HG03108 (cell line): ENCODE data around the gene C19orf81.

Source experiments
- ATAC-seq: cut with Tn5 transposase; IDR thresholded peaks from one replicate; pipeline ENCODE4 v1.9.1; 2021; ENCODE audit warnings: moderate library complexity; ENCODE audit not compliant: unreplicated experiment

The C19orf81 gene

DNA sequence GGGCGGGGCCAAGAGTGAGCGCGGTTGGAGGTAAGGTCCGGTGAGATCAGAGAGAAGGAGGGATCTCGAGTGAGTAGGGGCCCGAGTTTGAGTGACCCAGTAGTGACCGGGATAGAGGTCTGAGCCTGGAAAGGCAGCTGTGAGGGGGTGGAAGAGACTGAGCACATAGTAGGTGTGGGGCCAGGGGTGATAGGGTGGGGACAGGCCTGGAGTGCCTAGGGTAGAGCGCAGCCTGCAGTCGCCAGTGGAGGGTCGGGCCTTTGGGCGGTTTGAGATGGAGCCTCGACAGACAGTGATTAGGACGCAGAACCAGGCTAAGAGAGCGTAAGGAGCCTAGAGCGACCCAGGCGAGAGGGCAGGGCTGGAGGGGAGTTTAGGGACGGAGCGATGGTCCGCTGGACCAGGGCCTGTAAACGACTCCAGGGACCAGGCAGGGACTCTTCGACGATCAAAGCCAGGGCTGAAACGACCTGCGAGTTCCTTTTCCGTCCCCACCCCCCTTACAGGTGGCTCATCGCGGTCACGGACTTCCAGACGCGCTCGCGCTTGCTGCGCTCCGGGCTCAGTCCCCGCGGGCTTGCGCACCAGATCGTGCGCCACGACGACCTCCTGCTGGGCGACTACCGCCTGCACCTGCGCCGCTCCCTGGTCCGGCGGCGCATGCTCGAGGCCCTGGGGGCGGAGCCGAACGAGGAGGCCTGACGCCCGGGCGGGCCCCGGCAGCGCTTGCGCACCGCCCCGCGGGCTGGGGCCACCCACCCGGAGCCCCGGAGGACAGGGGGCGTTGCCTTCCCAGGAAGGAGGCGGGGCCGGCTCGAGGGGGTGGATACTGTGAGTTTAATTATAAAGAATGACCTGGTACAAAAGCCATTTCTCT is 9.4 kb downstream of the C19orf81 start:
- ATAC-seq, result no peak

DNA sequence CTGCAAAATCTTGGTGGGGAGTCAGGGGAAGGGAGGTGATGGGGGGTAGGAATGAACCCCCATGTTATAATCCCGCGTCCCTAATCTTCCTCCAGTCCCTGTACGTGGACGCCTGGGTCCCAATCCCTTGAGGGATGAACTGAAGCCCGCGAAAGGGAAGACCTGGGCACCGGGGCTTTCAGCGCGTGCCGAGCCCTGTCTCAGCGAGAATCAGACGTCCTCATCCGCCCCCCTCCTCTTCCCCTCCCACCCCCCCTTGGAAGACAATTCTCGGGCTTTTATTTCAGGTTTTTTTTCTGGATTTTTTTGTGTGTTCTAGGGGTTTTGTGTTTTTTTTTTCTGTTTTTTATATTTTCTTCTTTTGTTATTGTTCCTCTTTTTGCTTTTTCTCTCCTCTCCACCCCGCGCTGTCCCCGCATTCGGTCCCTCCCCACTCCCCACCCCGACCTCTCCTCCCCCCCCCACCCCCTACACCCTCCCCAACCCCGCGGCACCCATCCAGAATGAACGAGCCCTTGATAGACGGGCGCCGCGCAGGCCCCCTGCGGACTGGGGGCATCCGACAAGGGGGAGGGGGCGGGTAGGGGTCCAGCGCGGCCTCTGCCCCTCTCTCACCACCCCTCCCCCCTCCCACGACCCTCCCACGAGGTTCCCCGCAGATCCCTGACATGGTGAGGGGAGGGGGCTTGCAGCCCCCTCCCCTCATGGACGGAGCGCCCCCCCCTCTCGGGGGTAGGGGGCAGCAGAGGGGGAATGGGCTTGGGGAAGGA is 10.3 kb downstream of the C19orf81 start:
- no peak for ATAC-seq

DNA sequence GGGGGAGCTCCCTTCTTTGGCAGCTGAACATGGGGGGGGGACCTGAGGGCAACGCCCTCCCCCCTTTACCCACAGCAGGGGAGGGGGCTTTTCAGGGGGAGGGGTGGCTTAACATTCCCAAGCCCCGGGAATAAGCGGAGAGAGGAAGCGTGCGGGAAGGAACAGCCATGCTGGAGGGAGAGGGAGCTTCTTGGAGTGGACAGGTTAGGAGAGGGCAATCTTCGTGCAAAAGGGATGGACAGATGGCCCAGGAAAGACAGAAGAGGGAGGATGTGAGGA is 10.8 kb downstream of the C19orf81 start:
- ATAC-seq, result no peak

DNA sequence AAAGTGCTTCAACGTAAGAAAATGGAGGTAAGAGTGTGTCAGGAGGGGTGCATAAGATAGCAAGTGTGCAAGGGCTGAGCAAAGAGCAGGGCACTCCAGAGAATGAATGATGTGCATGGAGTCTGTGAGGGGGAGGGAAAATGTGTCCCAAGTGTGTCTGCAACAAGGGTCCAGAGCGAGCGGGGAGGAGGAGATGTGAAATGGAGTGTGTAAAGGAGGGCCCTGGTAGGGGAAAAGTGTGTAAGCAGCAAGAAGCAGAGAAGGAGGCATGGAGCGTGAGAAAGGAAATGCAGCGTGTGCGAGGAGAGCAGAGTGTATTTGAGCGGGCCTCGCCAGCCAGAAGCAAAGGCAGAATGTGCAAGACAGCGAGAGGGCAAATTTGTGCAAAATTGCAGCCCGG is 11.8 kb downstream of the C19orf81 start:
- ATAC-seq, result no peak

DNA sequence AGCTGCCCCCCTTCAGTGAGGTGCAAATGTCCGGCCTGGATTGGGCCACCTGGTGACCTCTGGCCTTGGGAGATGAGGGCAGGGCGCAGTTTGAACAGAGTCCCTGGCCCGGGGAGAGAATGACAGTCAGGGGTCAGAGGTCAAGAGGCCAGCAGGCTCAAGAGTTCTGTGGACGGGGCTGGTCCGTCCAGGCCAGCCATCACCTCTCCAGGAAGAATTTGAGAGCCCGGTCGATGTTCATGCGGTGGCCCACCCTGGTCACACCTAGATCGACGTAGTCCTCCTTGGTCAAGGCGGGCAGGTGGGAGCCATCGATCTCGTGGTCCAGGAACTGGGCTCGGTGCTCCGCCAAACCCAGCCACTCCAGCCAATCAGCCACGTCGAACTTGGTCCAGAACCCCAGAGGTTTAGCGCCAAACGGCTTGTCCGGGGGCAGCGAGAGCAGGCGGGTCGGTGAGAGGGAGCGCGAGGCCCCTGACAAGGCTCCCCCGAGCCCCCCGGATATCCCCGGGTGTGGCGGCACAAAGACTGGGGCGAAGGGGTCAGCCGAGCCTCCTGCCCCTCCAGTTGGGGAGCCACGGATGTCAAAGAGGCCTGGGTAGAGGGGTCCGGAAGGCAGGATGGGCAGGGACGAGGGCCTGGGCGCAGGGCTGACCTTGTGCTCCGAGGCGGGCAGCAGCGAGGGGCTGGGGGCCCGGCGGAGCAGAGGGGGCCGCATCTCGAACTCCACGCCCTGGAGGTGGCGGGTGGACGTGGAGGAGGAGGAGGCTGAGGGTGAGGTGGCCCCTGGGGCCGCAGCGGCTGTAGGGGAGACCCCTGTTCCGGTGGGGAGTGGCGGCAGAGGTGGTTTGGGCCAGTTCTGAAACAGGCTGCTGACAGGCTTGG is 12.8 kb downstream of the C19orf81 start:
- no peak for ATAC-seq

DNA sequence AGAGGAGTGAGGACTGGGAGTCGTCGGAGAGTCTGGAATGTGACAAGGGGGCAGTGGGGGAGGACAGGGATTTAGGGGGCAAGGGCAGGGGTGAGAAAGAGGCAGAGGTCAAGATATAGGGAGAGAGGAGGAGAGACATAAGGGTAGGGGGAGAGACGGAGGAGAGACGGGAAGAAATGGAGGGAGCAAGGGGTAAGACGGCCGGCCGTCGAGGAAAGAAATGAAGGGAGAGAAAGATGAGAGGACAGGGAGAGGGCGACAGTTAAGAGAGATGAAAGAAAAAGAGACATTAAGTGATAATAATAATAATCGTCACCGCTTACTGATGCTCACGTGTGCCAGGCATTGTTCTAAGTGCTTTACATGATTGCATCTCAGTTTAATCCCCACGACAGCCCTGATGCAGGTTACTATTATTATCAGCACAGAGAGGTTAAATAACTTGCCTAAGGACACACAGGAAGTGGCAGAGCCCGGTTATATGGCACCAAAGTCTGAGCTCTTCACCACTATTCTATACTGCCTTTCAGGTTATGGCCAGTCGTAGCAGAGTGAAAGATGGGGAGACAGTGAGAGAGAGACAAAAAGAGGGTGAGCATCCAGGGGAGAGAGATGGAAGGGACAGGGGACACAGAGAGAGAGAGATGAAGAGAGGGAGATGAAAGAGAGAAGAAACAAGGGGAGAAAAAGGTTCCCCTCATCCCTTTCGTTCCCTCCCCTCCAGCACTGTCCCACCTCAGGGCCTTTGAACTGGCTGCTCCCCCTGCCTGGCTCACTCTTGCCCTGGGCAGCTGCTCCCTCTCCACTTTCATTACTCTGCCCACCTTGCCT is 13.6 kb downstream of the C19orf81 start:
- ATAC-seq, result no peak

DNA sequence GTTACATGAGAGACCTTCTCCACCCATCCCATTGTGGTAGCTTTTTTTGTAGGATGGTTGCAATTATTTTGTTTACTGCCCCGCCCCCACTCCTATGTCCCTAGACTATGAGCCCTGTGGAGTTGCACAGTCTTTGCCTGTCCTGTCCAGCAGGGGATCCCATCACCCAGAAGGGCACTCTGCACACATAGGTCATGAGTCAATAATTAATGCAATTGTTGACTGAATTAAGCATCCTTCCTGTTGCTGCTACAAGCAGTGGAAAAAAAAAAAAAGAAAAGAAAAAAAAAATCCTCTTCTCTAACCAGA is 14.2 kb downstream of the C19orf81 start:
- no peak for ATAC-seq

DNA sequence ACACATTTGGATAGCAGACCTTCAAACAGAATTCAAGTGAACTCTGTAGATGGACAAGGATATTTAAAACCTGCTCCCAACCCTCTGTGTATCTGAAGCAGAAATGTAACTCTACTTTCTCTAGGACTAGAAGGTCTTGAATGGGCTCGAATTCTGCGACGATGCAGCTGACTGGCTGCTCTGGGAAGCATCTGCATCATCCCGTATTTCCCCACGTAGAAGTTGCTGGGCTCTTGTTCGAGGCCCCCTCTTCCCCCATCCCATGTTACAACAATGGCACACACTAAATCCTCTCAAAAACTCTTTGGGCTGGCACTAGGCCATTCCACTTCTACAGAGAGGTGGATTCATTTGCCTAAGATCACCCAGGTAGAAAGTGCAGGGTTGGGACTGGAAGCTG is 15.0 kb downstream of the C19orf81 start:
- ATAC-seq, result no peak

DNA sequence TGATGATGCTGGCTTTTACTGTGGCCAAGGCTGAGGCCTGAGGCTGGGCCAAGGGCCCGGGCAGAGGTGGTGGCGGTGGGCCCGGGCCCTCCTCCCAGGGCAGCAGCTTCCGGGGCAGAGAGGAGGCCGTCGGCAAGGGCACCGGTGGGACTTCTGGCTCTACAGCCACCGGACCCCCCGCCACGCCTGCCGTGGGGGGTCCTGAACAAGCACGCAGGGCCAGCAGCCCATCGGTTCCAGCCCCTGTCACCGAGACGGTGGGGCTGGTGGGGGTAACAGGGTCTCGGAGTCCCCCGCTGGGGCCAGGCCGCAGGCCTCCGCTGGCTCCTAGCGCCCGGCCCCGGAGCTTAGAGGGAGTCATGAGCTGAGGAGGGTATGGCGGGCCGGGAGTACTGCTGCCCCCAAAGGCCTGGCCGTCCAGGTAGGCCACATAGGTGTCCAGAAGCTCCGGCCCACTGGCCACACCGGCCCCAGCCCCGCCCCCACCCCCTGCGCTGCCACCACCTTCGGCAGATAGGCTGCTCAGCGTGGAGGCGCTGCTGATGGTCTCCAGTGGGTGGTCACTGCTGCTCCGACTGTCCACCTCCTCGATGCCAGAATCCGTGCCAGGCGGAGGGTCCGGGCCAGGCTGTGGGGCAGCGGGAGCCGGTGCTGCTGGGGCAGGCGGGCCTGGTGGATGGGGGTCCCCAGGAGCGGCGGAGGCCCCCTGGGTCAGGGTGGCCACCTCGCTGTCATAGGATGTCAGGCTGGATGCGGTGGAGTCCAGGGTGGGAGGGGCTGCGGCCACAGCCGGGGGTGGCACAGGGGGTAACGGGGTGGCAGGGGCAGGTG is 17.3 kb downstream of the C19orf81 start:
- ATAC-seq, result no peak

DNA sequence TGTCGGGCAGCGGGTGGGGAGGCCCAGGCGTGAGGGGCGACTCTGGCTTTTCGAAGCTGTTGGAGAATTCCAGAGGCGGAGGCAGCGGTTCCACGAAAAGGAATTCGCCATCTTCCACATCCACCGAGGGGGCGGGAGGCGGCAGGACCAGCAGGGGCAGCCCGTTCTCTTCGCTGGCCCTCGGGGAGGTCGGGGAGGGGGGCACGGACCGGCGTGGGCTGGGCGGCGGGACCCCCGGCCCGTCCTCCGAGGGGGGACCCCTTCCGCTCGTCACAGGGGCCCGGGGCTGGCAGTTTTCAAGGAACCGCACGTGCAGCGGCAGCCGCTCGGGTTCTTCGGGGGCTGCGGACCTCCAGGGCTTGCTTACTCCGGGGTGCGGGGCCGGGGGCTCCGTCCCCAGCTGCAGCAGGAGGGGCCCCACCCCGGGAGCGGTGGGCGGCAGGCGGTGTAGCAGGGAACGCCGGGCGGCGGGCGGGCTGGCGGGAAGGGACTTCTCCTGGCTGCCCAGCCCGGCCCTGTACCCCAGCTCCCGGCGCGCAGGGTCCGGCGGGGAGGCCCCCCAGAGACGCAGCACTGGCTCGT is 18.0 kb downstream of the C19orf81 start:
- no peak for ATAC-seq

DNA sequence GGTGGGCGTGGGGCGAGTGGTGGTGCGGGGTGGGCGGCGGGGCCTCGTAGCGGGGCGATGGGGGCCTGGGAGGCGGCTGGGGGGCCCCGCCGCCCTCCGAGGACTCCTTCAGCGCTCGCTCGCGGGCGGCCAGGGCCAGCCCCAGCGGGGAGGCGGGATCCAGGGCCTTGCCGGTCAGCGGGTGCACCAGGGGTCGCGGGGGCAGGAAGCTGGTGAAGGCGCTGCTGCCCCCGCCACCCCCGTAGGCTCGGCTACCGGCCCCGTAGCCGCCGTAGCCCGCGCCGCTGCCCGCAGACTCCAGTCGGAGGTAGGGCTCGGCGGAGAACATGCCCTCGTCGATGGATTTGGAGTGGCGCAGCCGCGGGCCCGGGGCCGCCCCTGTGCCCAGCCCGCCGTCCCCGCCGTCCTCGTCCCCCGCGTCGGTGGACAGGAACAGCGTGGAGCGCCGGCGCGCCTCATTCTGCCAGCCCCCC is 18.6 kb downstream of the C19orf81 start:
- no peak for ATAC-seq

DNA sequence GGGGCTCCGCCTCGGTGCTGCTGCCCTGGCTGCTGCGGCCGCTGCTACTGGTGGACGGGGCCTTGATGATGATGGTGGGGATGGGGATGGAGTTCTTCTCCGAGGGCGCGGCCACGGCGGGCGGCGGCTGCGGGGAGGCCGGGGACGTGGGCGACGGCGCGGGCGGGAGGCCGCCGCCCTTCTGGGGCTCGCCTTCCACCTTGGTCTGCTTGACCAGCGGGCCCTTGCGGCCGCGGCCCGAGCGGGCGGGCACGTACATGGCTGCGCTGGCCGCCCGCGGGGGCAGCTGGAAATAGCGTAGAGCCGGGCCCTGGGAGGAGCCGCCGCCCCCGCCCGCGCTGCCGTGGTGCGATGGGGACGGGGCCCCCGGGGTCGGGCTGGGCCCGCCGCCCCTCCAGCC is 19.2 kb downstream of the C19orf81 start:
- ATAC-seq, result no peak

DNA sequence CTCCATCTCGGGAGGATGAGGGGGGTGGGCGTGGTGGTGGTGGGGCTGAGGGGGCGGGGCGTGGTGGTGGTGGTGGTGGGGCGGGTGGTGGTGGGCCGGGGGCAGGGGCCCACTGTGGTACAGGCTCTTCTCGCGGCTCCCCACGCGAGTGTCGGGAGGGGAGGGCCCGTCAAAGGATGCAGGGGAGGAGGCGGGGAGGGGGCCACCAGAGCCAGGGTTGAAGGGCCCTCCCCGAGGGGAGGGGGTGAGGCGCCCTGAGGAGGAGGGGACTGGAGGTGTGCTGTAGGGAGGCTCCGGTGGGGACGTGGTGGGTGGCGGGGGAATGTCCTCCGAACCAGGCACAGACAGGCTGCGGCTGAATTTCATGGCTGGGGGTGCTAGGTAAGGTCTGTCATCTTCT is 19.6 kb downstream of the C19orf81 start:
- ATAC-seq, result no peak

DNA sequence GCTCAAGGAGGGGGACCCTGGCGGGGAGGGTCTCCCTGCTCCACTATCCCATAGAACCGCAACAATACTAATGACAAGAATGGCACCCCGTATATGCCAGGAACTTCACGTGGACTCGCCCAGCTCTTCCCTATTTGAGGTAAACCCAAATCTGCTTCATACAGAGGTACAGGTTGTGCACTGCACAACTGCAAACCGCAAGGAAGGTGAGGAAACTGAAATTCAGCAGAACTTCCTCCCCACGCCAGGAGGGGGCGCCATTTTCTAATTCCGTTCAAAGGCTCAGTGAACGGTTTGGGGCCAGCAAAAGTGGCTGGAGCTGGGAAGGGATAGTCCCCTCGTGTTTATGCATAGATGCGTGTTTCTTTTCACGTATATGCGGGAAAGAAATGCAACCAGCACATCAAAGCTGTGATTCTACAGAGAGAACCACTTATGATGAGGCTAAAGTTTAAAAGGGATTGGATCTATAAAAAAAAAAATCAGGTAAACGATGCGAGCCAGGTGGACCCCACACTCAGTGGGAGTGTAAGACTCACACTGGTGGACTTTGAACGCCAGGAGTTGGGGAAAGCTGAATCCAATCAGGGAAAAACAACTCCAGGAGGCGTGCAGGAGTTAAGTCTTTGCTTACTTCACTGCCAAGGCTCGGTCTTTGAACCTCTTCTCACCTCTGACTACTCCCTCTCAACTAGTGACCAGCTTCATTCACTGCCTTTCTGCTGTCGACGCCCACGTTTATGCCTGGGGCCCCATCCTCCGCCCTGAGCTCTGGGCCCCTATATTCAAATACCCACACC is 20.3 kb downstream of the C19orf81 start:
- no peak for ATAC-seq

DNA sequence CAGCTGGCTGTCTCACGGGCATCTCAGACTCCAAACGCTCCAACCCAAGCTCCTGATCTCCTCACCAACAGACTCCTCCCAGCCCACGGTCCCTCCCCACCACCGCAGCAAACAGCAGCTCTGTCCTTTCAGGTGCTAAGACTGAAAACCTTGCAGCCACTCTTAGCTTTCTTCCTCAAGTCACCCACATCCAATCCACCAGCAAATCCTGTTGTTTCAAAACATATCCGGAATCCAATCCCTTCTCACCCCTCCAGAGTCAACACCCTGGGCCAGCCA is 20.8 kb downstream of the C19orf81 start:
- no peak for ATAC-seq

DNA sequence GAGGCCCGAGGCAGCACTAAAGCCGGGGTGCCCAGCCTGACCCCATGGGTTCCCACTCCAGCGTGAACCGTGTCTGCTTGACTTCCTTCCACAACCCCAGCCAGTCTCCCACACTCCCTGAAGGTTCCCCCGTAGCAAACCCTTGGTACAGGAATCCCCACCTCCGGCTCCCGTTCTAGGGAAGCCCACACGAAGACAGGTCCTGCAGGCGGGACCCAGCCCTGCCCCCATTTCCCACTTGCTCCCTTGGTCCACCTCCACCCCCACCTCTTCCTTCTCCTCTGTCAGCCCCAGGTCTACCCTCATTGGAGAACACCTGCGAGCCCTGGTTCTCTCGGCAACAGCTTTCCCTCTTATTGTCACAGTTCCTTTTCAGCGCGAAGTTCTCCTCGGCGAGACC is 23.9 kb downstream of the C19orf81 start:
- ATAC-seq, result no peak

DNA sequence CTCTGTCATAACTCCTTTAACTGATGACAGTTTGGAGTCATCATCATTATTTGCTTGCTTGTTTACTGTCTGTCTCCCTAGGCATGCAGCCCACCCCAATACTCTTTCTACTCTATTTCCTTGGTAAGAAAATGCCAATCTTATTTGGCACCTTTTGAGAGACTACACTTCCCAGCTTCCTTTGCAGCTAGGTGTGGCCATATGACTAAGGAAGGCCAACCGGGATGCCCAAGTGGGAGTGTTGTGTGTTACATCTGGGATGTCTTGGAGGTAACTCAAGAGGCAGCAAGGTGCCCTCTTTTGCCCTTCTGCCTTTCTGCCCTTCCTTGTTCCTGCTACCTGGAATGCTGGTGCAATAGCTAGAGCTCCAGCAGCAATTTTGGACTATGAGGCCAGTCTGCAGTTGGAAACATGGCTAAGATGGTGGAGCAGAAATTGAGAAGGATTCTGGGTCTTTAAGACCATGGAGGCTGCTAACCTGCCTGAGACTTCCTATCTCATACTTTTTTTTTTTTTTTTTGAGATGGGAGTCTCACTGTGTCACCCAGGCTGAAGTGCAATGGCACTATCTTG is 27.5 kb downstream of the C19orf81 start:
- ATAC-seq, result no peak

DNA sequence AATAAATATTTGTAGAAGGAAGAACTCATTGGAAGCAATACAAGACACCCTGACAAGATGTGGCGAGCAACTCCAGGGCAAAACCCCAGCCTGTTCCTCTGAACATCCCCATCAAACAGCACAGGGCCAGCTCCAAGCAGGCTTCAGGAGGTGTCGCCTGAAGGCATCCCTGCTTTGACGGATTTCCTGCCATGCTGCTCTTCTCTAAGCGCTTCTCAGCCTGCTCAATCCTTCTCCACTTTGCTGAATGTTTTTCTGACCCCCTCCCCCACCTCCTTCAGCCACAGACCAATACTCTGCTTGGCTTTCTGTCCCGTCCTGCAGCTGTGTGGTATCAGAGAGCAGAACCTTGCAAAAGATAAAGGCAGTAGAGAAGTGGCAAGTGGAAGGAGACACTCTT is 28.4 kb downstream of the C19orf81 start:
- ATAC-seq, result no peak

DNA sequence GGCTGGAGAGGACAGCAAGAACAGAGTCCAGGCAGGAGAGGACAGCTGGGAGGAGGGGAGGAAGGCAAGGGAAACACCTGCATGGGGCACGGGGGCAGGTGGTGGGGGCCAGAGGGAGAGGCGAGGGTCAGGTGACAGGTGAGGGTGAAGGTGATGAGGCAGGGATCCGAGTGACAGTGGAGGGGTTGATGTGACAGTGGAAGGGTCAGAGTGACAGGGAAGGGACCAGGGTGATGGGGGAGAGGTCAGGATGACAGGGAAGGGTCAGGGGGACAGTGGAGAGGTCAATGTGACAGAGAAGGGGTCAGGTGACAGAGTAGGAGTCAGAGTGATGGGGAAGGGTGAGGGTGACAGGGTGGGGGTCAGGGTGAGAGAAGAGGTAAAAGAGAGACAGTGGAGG is 29.1 kb downstream of the C19orf81 start:
- no peak for ATAC-seq
